SK-N-MC (cell line): ENCODE results near the gene SPACA4.
A peak's percentile ranks its signal among the peaks of the same experiment; 100 is the strongest.

Source experiments
- DNase-seq: peaks from one replicate; pipeline ENCODE4 v3.0.0-alpha.2; 2011; ENCODE audit warnings: low read depth, low spot score
- H3K27ac ChIP-seq: fragments of 200-600 bp; sonication (generic); 2 replicates; pipeline ENCODE4 v1.5.1; 2016; ENCODE audit warnings: mixed run types
- H3K36me3 ChIP-seq: fragments of 200-600 bp; sonication (generic); 2 replicates; pipeline ENCODE4 v1.6.1; 2017; ENCODE audit warnings: antibody characterized with exemption, low read length, mixed read lengths; ENCODE audit not compliant: insufficient read depth
- H3K4me3 ChIP-seq: fragments of 200-600 bp; sonication (generic); 2 replicates; pipeline ENCODE4 v1.5.1; 2016
- H3K9ac ChIP-seq: fragments of 200-600 bp; sonication (generic); 2 replicates; pipeline ENCODE4 v1.8.0; 2017; ENCODE audit warnings: mixed run types, mixed read lengths; ENCODE audit not compliant: insufficient read length
- H3K9me3 ChIP-seq: fragments of 200-600 bp; sonication (generic); 2 replicates; pipeline ENCODE4 v1.6.1; 2017; ENCODE audit warnings: low read depth, mild to moderate bottlenecking, antibody characterized with exemption, low read length, moderate library complexity, mixed read lengths
- EZH2 ChIP-seq: fragments of 200-600 bp; sonication (generic); IDR thresholded peaks from one replicate; pipeline ENCODE4 v1.6.1; 2017; ENCODE audit warnings: antibody characterized with exemption
- FOXP2 ChIP-seq: optimal IDR thresholded peaks from 2 replicates; pipeline ENCODE3; 2011; ENCODE audit warnings: mild to moderate bottlenecking, moderate library complexity; ENCODE audit not compliant: insufficient read depth; ENCODE audit errors: extremely low read length, control extremely low read depth
- POLR2AphosphoS5 ChIP-seq: IDR thresholded peaks from 2 replicates; pipeline ENCODE4 v1.6.1; 2012; ENCODE audit warnings: mild to moderate bottlenecking, low read depth, low read length, borderline replicate concordance

SPACA4 gene

GRCh38 chr19:48633148-48634035 lies 26.9 kb downstream of the SPACA4 start:
- Histone ChIP-seq H3K9ac (peak overlapping the region; percentile 78), H3K27ac (peak overlapping the region; percentile 97), H3K9me3 (no peaks in the 10 kb centered on the region), H3K36me3 (peaks cover 5% of the 10 kb centered on the region; the same call in 1 of the 2 replicates), H3K4me3 (peak overlapping the region; percentile 88)
- TF ChIP-seq EZH2 (no peak), POLR2AphosphoS5 (no peak), FOXP2 (no peak)
- DNase-seq: no peak

DNA sequence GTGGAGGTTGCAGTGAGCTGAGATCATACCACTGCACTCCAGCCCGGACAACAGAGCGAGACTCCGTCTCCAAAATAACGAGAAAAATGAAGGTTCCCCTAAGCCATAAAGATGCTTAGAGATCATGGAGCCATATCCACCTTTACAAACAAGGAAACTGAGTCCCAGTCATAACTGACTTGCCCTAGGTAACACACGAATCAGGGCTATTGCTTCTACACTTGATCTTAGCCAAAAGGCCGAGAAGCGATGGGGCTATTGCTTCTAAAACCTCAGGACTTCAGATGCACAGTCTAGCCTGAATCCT lies 27.4 kb downstream of the SPACA4 start:
- Histone ChIP-seq H3K4me3 (peak overlapping the region; percentile 88), H3K36me3 (peaks cover 5% of the 10 kb centered on the region; the same call in 1 of the 2 replicates), H3K27ac (peak overlapping the region; percentile 97), H3K9ac (peak overlapping the region; percentile 78), H3K9me3 (no peaks in the 10 kb centered on the region)
- no peak for DNase-seq
- TF ChIP-seq FOXP2 (no peak), EZH2 (no peak), POLR2AphosphoS5 (no peak)

DNA sequence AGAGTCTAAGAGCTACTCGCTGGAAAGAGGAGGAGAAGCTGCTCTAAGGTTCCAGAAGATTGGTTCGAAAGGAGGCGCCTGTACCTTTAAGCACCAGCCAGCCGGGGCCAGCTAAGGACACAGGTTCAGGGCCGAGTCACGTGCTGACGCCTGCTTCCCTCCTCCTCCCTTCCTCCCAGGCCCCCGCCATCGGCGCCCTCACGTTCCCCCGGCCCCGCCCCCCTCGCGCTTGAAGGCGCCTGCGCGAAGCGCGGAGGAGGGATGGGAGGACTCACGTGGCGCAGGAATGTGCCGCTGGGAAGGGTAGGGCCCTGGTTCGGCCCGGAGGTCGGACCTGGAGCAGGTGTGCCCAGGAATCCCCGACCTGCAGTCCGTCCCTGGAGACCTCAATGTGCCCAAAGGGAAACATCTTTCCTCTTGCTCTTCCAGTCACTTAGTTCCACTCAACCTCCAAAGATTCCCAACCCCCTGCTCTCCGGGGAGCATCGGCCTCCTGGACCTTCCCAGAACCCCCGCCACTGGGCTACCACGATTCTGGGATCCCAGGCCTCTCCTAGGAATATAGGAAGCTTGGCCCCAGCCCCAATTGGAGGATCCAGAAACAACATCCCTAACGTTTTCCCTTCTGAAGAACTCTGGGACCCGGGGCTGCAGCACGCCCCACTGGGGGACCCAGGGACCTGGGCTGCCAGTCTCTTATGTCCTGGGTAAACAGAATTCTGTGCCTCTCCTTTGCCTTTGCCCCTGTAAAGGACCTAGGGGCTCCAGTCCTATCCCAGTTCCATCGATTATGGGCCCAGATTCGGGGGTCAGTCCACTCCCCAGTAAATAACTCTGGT lies 28.1 kb downstream of the SPACA4 start:
- Histone ChIP-seq H3K9me3 (no peaks in the 10 kb centered on the region), H3K9ac (peak overlapping the region; percentile 78), H3K4me3 (peak overlapping the region; percentile 88), H3K27ac (peak overlapping the region; percentile 97), H3K36me3 (peaks cover 5% of the 10 kb centered on the region; the same call in 1 of the 2 replicates)
- peak; percentile 59 for TF ChIP-seq FOXP2
- no peak for TF ChIP-seq EZH2
- TF ChIP-seq POLR2AphosphoS5: peak; percentile 78; the same call in 1 of the 2 replicates
- no peak for DNase-seq

DNA sequence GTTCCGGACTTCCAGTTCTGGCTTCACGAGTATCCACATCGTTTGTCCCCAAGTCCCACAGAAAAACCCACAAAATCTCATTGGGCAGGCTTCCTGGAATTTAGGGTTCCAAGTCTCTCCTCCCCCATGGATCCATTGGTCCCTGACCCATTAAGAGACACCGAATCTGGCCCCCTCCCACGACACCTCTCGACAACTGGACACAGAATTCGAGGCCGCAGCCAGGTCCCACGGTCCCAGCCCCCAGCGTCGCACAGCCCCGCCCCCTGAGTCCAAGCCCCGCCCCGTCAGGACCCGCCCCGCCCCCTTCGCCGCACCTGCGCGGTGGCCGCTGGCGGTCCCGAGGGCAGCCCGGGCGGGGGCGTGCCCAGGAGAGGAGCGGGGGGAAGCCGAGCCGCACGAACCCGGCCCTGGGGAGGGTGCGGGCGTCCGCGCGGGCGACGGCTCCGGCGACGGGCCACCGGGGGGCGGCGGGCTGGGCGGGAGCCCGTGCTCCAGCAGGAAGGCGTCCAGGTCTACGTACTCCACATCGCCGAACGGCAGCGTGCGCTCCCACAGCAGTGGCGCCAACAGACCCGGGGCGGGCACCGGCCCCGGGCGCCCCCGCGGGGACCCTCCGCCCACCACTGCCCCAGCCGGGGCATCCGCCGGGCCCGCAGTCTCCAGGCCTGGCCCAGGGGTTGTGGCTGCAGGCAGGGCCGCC lies 28.9 kb downstream of the SPACA4 start:
- Histone ChIP-seq H3K27ac (peak overlapping the region; percentile 97), H3K36me3 (peaks cover 5% of the 10 kb centered on the region; the same call in 1 of the 2 replicates), H3K4me3 (peak overlapping the region; percentile 88), H3K9me3 (no peaks in the 10 kb centered on the region), H3K9ac (peak overlapping the region; percentile 80)
- TF ChIP-seq POLR2AphosphoS5 (peak; percentile 60), EZH2 (no peak)
- no peak for DNase-seq

DNA sequence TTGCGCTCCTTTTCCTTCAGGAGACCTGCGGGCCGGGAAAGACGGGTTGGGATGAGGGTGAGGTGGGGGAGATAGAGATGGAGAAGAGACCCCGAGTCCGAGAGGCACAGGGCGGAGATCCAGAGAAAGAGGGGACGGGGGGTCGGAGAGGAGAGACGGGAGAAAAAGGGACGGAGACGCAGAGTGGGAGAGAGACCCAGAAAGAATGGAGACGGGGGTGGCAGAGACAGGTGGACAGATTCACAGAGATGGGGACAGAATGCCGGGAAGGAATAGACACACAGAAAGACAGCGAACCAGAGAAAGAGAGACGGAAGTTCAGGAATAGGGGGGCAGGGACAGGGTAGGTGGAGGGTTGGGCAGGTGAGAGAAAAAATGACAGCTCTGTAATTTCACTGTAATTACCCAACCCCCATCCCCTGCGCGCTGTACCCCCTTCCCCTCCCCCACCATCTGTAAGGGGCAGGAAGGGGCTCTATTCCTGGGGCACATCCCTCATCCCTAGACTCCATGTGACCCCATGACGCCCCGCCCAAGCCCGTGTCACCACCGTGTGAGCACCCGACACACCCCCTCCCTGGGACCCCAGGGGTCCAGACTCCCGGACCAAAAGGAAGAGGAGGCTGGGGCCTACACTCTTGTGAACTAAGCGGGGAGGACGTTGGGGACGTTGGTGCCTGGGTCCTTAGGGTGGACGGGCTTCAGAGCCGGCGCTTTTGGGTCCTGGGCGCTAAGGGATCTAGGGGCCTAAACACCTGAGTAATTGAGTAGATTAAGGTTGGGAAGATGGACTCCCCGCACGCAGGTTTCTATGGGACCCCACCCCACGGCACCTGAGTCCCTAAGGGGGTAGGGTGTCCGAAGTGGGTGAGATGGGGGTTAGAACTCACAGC lies 29.7 kb downstream of the SPACA4 start:
- H3K4me3 ChIP-seq: peak overlapping the region; percentile 88
- peak overlapping the region; percentile 80 for H3K9ac ChIP-seq
- no peak for TF ChIP-seq POLR2AphosphoS5
- no peak for TF ChIP-seq EZH2
- TF ChIP-seq FOXP2: no peak
- H3K9me3 ChIP-seq: no peaks in the 10 kb centered on the region
- DNase-seq: no peak
- no peak overlapping the region for H3K27ac ChIP-seq
- peaks cover 4% of the 10 kb centered on the region; the same call in 1 of the 2 replicates for H3K36me3 ChIP-seq

- Histone ChIP-seq H3K9ac (peak within 1 kb of the TSS; percentile 92), H3K36me3 (no peaks in the 10 kb centered on the region), H3K27ac (peak within 1 kb of the TSS; percentile 99), H3K4me3 (peak within 1 kb of the TSS; percentile 88), H3K9me3 (no peaks in the 10 kb centered on the region)
- DNase-seq: no peak
- TF ChIP-seq EZH2 (no peak), FOXP2 (no peak), POLR2AphosphoS5 (peak; percentile 42; the same call in 1 of the 2 replicates)
Observed at GRCh38 chr19:48636859-48637448, 30.4 kb downstream of the SPACA4 start, which contains the start of gene DBP. Gene DBP (minus strand): TSS chr19:48637379. CDS start chr19:48636994, 385 bp downstream.

- no peaks in the 10 kb centered on the region for H3K36me3 ChIP-seq
- DNase-seq: peak; percentile 94
- H3K4me3 ChIP-seq: peak overlapping the region; percentile 88
- peak overlapping the region; percentile 92 for H3K9ac ChIP-seq
- TF ChIP-seq EZH2 (no peak), FOXP2 (peak; percentile 72)
- H3K9me3 ChIP-seq: no peaks in the 10 kb centered on the region
- H3K27ac ChIP-seq: peak overlapping the region; percentile 99
Observed at GRCh38 chr19:48637449-48637947, 31.0 kb downstream of the SPACA4 start.
